Endothelial cell of umbilical vein (primary cell): ENCODE results near the gene DHX15. TPM values are rescaled to one million over a fixed set of nuclear protein-coding genes. Genes with fewer than 3 reads are reported as not detected.

Source experiments
- BruUV-seq: library from RNA; stranded (reverse); fragments of 400-500 nt; replicated peaks from 2 replicates; lab custom pipeline; 2021; lab: Mats Ljungman, UMichigan
- CTCF ChIA-PET: fragments of 300-600, 350-600 bp; sonication (Branson Sonifier 250); formaldehyde crosslinking; loops from one replicate; lab custom pipeline; 2021; ENCODE audit warnings: antibody characterized with exemption, inconsistent platforms; lab: Charles Lee
- POLR2A ChIA-PET: fragments of 300-600, 350-600 bp; sonication (Branson Sonifier 250); formaldehyde crosslinking; loops from one replicate; lab custom pipeline; 2021; ENCODE audit warnings: antibody characterized with exemption, inconsistent platforms; lab: Charles Lee
- DNase-seq: peaks from one replicate; pipeline ENCODE4 v3.0.0-alpha.2; 2011; ENCODE audit warnings: low read depth, low spot score
- FAIRE-seq: peaks from 2 replicates; lab custom pipeline; 2011; peaks lifted over from hg19 to GRCh38; lab: Jason Lieb, UNC
- H2AFZ ChIP-seq: 2 replicates; pipeline ENCODE4 v1.6.0; 2012; ENCODE audit warnings: low read depth, low read length, control low read depth, inconsistent platforms
- H3K27ac ChIP-seq: 2 replicates; pipeline ENCODE4 v1.5.1; 2011; ENCODE audit warnings: low read depth, mild to moderate bottlenecking, control low read depth, low read length, moderate library complexity; ENCODE audit not compliant: insufficient read depth
- H3K27me3 ChIP-seq, 2 experiments: 2 replicates each; pipeline versions ENCODE4 v1.6.0 to v1.6.1; 2011; ENCODE audit warnings: low read length in 2 of 2, mixed read lengths in 1 of 2; ENCODE audit not compliant: control insufficient read depth in 2 of 2, insufficient read depth in 2 of 2
- H3K36me3 ChIP-seq, 2 experiments: 2 replicates in 1 of 2; 3 replicates in 1 of 2; pipeline ENCODE4 v1.5.1; 2011; ENCODE audit warnings: low read length in 2 of 2, mild to moderate bottlenecking in 1 of 2, moderate library complexity in 1 of 2; ENCODE audit not compliant: control insufficient read depth in 2 of 2, insufficient read depth in 2 of 2; ENCODE audit errors: extremely low read depth in 1 of 2
- H3K4me1 ChIP-seq: 3 replicates; pipeline ENCODE4 v1.5.1; 2011; ENCODE audit warnings: mild to moderate bottlenecking, low read length; ENCODE audit not compliant: control insufficient read depth, insufficient read depth; ENCODE audit errors: extremely low read depth
- H3K4me2 ChIP-seq: 2 replicates; pipeline ENCODE4 v1.6.1; 2011; ENCODE audit warnings: low read length, control low read depth, mixed read lengths; ENCODE audit not compliant: insufficient read depth
- H3K4me3 ChIP-seq, 3 experiments: fragments of 200-600 bp in 1 of 3; sonication (generic), shearing (Covaris generic) in 1 of 3; replicated peaks in 1 of 3; 2 replicates each; pipeline ENCODE4 v1.5.1; 2011 to 2016; ENCODE audit warnings: control low read depth in 3 of 3, low read length in 3 of 3, mild to moderate bottlenecking in 2 of 3, inconsistent platforms in 1 of 3, low read depth in 1 of 3, moderate library complexity in 1 of 3; ENCODE audit not compliant: insufficient read depth in 1 of 3
- H3K79me2 ChIP-seq: 2 replicates; pipeline ENCODE4 v1.6.0; 2012; ENCODE audit warnings: low read length, inconsistent platforms; ENCODE audit not compliant: control insufficient read depth, insufficient read depth
- H3K9ac ChIP-seq: replicated peaks from 2 replicates; pipeline ENCODE3; 2011; ENCODE audit warnings: low read length, control low read depth; ENCODE audit not compliant: insufficient read depth; ENCODE audit errors: extremely low read depth
- H3K9me1 ChIP-seq: replicated peaks from 3 replicates; pipeline ENCODE4 v1.6.0; 2011; ENCODE audit warnings: mild to moderate bottlenecking, low read length; ENCODE audit not compliant: control insufficient read depth, insufficient read depth; ENCODE audit errors: extremely low read depth
- H3K9me3 ChIP-seq: replicated peaks from 2 replicates; pipeline ENCODE4 v1.5.1; 2012; ENCODE audit warnings: low read length, inconsistent platforms; ENCODE audit not compliant: control insufficient read depth, insufficient read depth
- H4K20me1 ChIP-seq: replicated peaks from 2 replicates; pipeline ENCODE3; 2011; ENCODE audit warnings: mild to moderate bottlenecking, low read length; ENCODE audit not compliant: control insufficient read depth, insufficient read depth; ENCODE audit errors: extremely low read depth
- EZH2 ChIP-seq: IDR thresholded peaks from 2 replicates; pipeline ENCODE4 v1.6.1; 2012; ENCODE audit warnings: borderline replicate concordance, low read depth, mild to moderate bottlenecking, moderate library complexity, low read length, inconsistent platforms; ENCODE audit not compliant: severe bottlenecking
- FOS ChIP-seq: IDR thresholded peaks from 2 replicates; pipeline ENCODE4 v1.6.1; 2011; ENCODE audit warnings: mild to moderate bottlenecking, low read length, moderate library complexity, borderline replicate concordance; ENCODE audit not compliant: insufficient read depth
- GATA2 ChIP-seq: IDR thresholded peaks from 2 replicates; pipeline ENCODE4 v1.7.0; 2011; ENCODE audit warnings: low read depth, mild to moderate bottlenecking, moderate library complexity, mixed read lengths, low read length; ENCODE audit not compliant: insufficient read length, insufficient read depth
- JUN ChIP-seq: IDR thresholded peaks from 2 replicates; pipeline ENCODE4 v1.6.1; 2011; ENCODE audit warnings: borderline replicate concordance, low read depth; ENCODE audit not compliant: insufficient read length, insufficient read depth
- MAX ChIP-seq: IDR thresholded peaks from 2 replicates; pipeline ENCODE4 v1.6.1; 2011; ENCODE audit not compliant: insufficient read depth, insufficient read length
- MYC ChIP-seq: IDR thresholded peaks from one replicate; pipeline ENCODE4 v1.6.1; 2011; ENCODE audit warnings: mild to moderate bottlenecking, low read depth, low read length
- POLR2A ChIP-seq: IDR thresholded peaks from 2 replicates; pipeline ENCODE4 v1.6.1; 2012; ENCODE audit warnings: low read depth, mild to moderate bottlenecking, control low read depth, low read length
- POLR2AphosphoS5 ChIP-seq: IDR thresholded peaks from 2 replicates; pipeline ENCODE4 v1.6.1; 2012; ENCODE audit warnings: low read depth, mild to moderate bottlenecking, control low read depth, low read length, moderate library complexity; ENCODE audit not compliant: insufficient read depth
- dilution Hi-C: fragments of 300-500 bp; cut with MboI; formaldehyde crosslinking; loops from one replicate; pipeline ENCODE4 v1.15.0; 2019; ENCODE audit warnings: low sequenced_read_pairs; ENCODE audit not compliant: extremely low pct_ligation_motif_present
- intact Hi-C: fragments of 100-400 bp; cut with micrococcal nuclease; formaldehyde crosslinking; loops from one replicate; pipeline ENCODE4 v1.10.0; 2022
- polyA plus RNA-seq, 4 experiments: library from polyadenylated mRNA; depleted of rRNA in 3 of 4; stranded (reverse) in 3 of 4; unstranded in 1 of 4; fragments of >200 nt; gene quantifications; 2 replicates each; pipeline versions ENCODE4 v1.2.1 to v1.2.3, GENCODE V29; 2011 to 2012; ENCODE audit warnings: missing spikeins in 1 of 4
- total RNA-seq: library from RNA; stranded (reverse); gene quantifications from 2 replicates; pipeline ENCODE4 v1.2.3, GENCODE V29; 2021
- TF ChIP-seq, protein P1 (sequence below), 2 donors: IDR thresholded peaks; 1 replicate in 1 of 2; 2 replicates in 1 of 2; pipeline ENCODE4 v1.5.1; 2011; ENCODE audit warnings: low read length in 2 of 2, mild to moderate bottlenecking in 2 of 2, moderate library complexity in 2 of 2, control low read depth in 1 of 2, inconsistent platforms in 1 of 2, low read depth in 1 of 2; ENCODE audit not compliant: insufficient read depth in 1 of 2; ENCODE audit errors: extremely low read depth in 1 of 2

Gene DHX15
- total and polyA plus RNA-seq, 2 donors (not counting 3 experiments of a cell fraction or from before 2014, with no cell fraction given) = 72.3 to 152 TPM

- intact Hi-C loops = no loop called here
- H3K9me1 ChIP-seq = no peaks in the 10 kb centered on the region
- DNase-seq (no peak), FAIRE-seq (no peak)
- H3K27ac ChIP-seq = no peak overlapping the region
- no peaks in the 10 kb centered on the region for H4K20me1 ChIP-seq
- no peak overlapping the region for H2AFZ ChIP-seq
- H3K36me3 ChIP-seq = no peaks in the 10 kb centered on the region
- no peak overlapping the region for H3K4me2 ChIP-seq
- CTCF ChIA-PET = no interaction called here
- H3K4me1 ChIP-seq = peaks cover 13% of the 10 kb centered on the region
- H3K9ac ChIP-seq = no peak overlapping the region
- H3K79me2 ChIP-seq = no peaks in the 10 kb centered on the region
- no peak overlapping the region for H3K4me3 ChIP-seq
- TF ChIP-seq FOS (no peak), MYC (no peak), MAX (no peak), POLR2AphosphoS5 (no peak), JUN (no peak)
- no peaks in the 10 kb centered on the region for H3K27me3 ChIP-seq
- BruUV-seq = no TSS peak
- dilution Hi-C loops = no loop called here
- no peaks in the 10 kb centered on the region for H3K9me3 ChIP-seq
- POLR2A ChIA-PET = no interaction called here
Measured at GRCh38 chr4:24603343-24603742, 19.0 kb upstream of the DHX15 start.

DNA sequence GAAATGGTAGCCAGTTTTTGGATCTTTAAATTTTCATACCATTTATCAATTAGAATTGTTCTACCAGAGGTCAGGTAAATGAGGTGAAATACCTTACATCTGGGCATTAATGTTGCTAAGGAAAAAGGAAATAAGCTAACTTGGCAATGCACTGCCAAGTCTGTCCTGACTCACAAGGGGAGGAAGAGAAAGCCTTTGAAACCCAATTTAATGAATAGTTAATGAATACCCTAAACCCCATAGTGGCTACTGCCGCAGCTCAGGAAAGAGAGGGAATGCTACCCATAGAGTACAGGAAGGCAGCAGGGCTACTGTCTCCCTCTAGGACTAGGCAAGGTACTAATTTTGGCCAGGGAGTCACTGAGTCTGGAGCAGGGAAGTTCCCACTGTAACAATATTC is 16.8 kb upstream of the DHX15 start:
- Histone ChIP-seq H3K4me1 (peaks cover 13% of the 10 kb centered on the region), H2AFZ (no peak overlapping the region), H3K9me1 (no peaks in the 10 kb centered on the region), H3K36me3 (no peaks in the 10 kb centered on the region), H3K4me2 (no peak overlapping the region), H3K4me3 (no peak overlapping the region), H3K9ac (no peak overlapping the region), H3K27ac (no peak overlapping the region), H4K20me1 (no peaks in the 10 kb centered on the region), H3K9me3 (no peaks in the 10 kb centered on the region), H3K27me3 (no peaks in the 10 kb centered on the region), H3K79me2 (no peaks in the 10 kb centered on the region)
- intact Hi-C loops (no loop called here), dilution Hi-C loops (no loop called here)
- FAIRE-seq (no peak), DNase-seq (no peak)
- TF ChIP-seq EZH2 (no peak), FOS (no peak), MAX (no peak), JUN (no peak), MYC (no peak), POLR2A (no peak), POLR2AphosphoS5 (no peak), GATA2 (no peak)
- TF ChIP-seq, protein P1, sequence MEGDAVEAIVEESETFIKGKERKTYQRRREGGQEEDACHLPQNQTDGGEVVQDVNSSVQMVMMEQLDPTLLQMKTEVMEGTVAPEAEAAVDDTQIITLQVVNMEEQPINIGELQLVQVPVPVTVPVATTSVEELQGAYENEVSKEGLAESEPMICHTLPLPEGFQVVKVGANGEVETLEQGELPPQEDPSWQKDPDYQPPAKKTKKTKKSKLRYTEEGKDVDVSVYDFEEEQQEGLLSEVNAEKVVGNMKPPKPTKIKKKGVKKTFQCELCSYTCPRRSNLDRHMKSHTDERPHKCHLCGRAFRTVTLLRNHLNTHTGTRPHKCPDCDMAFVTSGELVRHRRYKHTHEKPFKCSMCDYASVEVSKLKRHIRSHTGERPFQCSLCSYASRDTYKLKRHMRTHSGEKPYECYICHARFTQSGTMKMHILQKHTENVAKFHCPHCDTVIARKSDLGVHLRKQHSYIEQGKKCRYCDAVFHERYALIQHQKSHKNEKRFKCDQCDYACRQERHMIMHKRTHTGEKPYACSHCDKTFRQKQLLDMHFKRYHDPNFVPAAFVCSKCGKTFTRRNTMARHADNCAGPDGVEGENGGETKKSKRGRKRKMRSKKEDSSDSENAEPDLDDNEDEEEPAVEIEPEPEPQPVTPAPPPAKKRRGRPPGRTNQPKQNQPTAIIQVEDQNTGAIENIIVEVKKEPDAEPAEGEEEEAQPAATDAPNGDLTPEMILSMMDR (IDR thresholded peaks at IDR 0.05; ENCODE audit: extremely low read depth in 1 of 2, insufficient read depth in 1 of 2, low read depth in 1 of 2, low read length in 2 of 2) = no peak
- ChIA-PET POLR2A (no interaction called here), CTCF (interaction anchor here (1.5 kb wide), 1 partner anchor 49 kb away, joined by 4 read pairs; no protein-coding TSS in a partner anchor)
- no TSS peak for BruUV-seq
